Measurements from ENCODE around the gene MYBPC1.

Gene MYBPC1

GRCh38 chr12:101599771-101600484 lies 5.2 kb downstream of the MYBPC1 start:
- no peak for DNase-seq

- no peak for DNase-seq
These were observed 9.4 kb downstream of the MYBPC1 start for GRCh38 chr12:101604132-101604531.

- DNase-seq = no peak
These were observed 13.1 kb downstream of the MYBPC1 start for GRCh38 chr12:101607894-101608293.

- DNase-seq = no peak
These were observed 13.7 kb downstream of the MYBPC1 start for GRCh38 chr12:101608301-101609133.

- no peak for DNase-seq
These were observed 14.4 kb downstream of the MYBPC1 start for GRCh38 chr12:101609198-101609597.

- DNase-seq = no peak
These were observed 17.6 kb downstream of the MYBPC1 start for GRCh38 chr12:101612160-101612916.

GRCh38 chr12:101616027-101616494 lies 21.3 kb downstream of the MYBPC1 start:
- no peak for DNase-seq

- no peak for DNase-seq
These were observed 24.4 kb downstream of the MYBPC1 start for GRCh38 chr12:101619026-101619786.

GRCh38 chr12:101619858-101620761 lies 25.3 kb downstream of the MYBPC1 start:
- DNase-seq = no peak

GRCh38 chr12:101620762-101621133 lies 26.0 kb downstream of the MYBPC1 start:
- DNase-seq = no peak

- DNase-seq = no peak
These were observed 33.9 kb downstream of the MYBPC1 start for GRCh38 chr12:101628676-101629075.

- DNase-seq = no peak
These were observed 40.0 kb downstream of the MYBPC1 start for GRCh38 chr12:101634724-101635123.

GRCh38 chr12:101637936-101638335 lies 43.2 kb downstream of the MYBPC1 start:
- no peak for DNase-seq

- no peak for DNase-seq
These were observed 47.6 kb downstream of the MYBPC1 start for GRCh38 chr12:101642115-101643067.

GRCh38 chr12:101647711-101648110 lies 52.9 kb downstream of the MYBPC1 start:
- DNase-seq = no peak

- no peak for DNase-seq
These were observed 53.4 kb downstream of the MYBPC1 start for GRCh38 chr12:101648195-101648594.

GRCh38 chr12:101650346-101651117 lies 55.8 kb downstream of the MYBPC1 start:
- no peak for DNase-seq

GRCh38 chr12:101653030-101653429 lies 58.3 kb downstream of the MYBPC1 start:
- DNase-seq = no peak

- no peak for DNase-seq
These were observed 58.7 kb downstream of the MYBPC1 start for GRCh38 chr12:101653503-101653902.

GRCh38 chr12:101654442-101654841 lies 59.7 kb downstream of the MYBPC1 start:
- no peak for DNase-seq
